GM18499 (cell line): ENCODE results near the gene TSHZ2.
"Not testable (repeated sequence)": the region's sequence is repeated elsewhere in the genome, so short reads cannot be mapped to it uniquely, and the experiment has no call there.

Source experiments
- ATAC-seq: cut with Tn5 transposase; IDR thresholded peaks from one replicate; pipeline ENCODE4 v1.9.1; 2021; ENCODE audit warnings: moderate number of reproducible peaks; ENCODE audit not compliant: insufficient read depth, unreplicated experiment

Gene TSHZ2

GRCh38 chr20:53079828-53080686 lies 107.9 kb downstream of the TSHZ2 start:
- ATAC-seq: no peak

GRCh38 chr20:53080687-53080962 lies 108.5 kb downstream of the TSHZ2 start:
- no peak for ATAC-seq

DNA sequence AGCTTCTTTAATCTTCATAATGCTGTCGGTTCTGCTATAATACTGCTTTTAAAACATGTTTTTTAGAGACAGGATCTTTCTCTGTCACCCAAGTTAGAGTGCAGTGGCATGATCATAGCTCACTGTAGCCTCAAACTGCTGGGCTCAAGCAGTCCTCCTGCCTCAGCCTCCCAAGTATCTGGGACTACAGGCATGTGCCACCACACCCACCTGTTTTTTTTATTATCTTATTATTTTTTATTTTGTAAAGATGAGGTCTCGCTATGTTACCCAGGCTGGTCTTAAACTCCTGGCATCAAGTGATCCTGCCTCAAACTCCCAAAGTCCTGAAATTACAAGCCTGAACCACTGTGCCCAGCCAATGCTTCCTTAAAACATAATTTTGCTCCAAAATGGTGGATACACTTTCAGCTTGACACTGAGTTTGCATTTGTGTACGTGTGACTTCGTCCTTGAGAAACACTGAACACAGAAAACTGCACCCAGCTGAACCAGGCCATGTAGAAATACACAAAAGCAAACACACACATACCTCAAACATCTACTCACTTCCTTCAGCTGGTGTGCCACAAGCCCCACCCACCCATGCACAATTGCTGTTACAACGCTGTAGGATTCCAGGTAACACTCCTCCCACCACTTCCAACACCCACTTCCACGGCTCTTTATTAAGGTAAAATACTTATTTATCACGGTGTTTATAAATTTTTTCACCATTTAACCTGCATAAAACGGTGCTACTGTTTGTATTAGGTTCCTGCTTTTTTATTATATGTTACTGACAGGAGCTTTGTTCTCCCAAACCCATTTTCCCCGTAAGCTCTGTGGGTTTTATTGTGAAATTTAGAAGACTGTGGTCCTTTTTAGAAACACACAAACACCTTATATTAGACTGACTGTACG lies 109.1 kb downstream of the TSHZ2 start:
- ATAC-seq: no peak

- ATAC-seq: no peak
Observed at GRCh38 chr20:53081916-53082863, 110.0 kb downstream of the TSHZ2 start.

- no peak for ATAC-seq
Observed at GRCh38 chr20:53083411-53083810, 111.3 kb downstream of the TSHZ2 start.

- ATAC-seq: no peak
Observed at GRCh38 chr20:53084408-53084997, 112.3 kb downstream of the TSHZ2 start.

- ATAC-seq: no peak
Observed at GRCh38 chr20:53085720-53086119, 113.6 kb downstream of the TSHZ2 start.

DNA sequence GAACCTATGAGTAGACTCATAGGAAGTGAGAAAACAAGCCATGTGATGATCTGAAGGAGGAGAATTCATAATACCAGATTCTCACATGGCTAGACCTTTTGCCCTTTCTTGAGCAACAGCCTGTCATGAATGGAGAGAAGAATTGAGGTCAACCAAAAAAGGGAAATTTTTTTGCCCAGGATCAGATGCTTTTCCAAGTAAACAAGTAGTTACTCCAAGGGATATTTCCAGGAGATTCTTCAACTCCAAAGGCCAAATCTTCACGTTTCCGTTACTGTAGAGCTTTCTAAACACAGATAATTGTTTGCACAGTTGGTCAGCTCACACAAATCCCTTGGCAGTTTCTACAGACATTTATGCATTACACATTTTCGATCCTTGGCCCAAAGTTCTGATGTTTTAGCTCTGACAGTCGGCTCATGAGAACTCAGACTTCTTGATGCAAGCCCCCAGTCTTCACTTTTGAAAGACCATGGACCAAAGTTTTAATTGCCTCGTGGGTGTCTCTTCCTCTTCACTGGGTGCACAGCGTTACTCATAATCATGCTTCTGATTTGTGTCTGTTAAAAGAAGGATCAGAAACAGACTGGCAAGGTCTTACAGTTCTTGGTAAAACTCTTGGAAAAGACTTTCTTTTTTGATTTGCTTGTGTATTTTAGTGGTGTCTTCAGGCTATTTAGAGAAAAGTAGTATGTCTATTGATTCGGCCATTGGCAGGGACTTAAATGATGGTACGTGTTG lies 115.0 kb downstream of the TSHZ2 start:
- no peak for ATAC-seq

DNA sequence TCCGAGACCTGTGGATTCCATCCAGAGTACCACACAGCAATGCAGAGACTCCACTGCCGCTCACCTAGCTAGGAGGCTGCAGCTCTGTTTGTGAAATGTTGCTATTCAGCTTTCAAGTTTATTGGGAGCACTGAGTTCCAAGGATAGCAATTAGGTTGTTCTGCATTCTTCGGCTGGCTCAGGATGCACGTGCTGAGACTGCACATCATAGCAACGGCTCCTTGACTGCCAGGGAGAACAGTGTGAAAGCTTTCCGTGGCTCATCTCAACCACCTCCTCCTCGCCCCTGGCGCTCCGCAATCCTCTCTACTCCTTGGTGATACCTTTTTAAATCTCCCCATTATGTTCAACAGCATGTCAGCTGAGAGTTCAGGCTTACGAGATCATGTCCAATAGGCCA lies 116.6 kb downstream of the TSHZ2 start:
- no peak for ATAC-seq

DNA sequence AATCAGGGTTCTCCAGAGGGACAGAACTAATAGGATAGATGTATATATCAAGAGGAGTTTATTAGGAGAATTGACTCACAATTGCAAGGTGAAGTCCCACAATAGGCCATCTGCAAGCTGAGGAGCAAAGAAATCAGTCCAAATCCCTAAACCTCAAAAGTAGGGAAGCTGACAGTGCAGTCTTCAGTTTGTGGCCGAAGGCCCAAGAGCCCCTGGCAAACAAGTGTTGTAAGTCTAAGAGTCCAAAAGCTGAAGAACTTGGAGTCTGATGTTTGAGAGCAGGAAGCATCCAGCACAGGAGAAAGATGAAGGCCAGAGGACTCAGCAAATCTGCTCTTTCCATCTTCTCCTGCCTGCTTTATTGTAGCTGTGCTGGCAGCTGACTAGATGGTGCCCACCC lies 117.7 kb downstream of the TSHZ2 start:
- ATAC-seq: not testable (repeated sequence)

DNA sequence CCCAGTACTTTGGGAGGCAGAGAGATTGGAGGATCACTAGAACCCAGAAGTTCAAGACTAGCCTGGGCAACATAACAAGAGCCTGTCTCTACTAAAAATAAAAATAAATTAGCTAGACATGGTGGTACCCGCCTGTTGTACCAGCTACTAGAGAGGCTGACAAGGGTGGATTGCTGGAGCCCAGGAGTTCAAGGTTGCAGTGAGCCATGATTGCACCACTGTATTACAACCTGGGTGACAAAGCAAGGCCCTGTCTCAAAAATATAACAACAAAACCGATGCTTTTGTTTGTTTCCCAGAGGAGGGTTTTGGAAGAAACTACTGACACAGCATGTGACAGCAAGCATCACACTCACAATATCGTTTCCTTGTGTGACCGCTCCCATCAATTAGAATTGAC lies 119.6 kb downstream of the TSHZ2 start:
- ATAC-seq: no peak

- ATAC-seq: no peak
Observed at GRCh38 chr20:53092772-53093300, 120.7 kb downstream of the TSHZ2 start.

DNA sequence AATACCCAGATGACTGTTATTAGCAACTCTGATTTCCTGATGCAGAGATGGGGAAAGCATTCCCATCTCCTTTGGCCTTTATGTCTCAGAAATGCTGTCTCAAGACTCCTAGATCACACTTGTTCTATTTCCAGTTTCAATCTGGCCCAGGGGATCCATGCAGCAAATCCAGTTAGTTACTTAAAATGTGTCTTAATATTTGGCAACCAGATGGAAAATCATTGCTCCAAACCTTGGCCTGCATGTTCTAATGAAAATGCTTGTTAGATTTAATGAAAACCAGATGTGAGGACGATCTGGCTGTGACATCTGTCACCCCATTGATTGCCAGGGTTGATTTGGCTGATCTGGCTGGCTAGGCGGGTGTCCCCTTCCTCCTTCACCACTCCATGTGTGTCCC lies 125.2 kb downstream of the TSHZ2 start:
- ATAC-seq: no peak

DNA sequence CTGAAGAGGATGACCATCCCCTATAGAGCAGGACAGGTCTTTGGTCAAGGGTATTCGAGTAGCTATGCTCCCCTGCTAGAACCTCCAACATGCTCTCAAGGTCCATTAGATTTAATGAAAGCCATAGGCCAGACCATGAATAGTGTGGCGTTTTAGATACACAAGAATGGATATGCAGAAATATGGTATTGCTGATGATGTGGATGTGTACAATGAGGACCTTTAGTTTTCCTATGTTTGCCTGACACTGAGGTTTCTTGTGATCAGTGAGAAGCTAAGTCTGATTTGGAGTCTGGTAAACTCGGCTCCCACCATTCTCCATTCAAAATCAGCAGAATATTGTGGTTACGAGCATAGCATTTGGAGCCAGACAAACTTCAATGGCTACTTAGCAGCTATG lies 125.6 kb downstream of the TSHZ2 start:
- ATAC-seq: no peak

DNA sequence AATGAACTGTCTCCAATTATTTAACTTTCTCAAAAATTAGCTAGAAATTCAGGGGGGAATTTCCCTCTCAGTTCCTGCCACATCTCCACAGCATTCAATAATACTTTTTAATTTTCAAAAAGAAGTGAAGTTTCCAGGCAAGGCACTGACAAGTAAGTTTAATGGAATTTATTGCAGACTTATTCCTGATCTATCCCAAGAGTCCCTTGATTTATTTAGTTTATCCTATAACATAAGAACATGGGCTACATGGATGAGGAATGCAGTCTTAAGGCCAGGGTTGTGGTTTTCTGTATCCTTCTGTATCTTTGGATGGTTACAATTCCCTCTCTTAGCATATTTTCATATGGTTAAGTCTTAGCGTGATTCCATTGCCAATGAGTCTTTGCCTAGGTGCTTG lies 126.5 kb downstream of the TSHZ2 start:
- ATAC-seq: no peak

GRCh38 chr20:53099856-53100255 lies 127.7 kb downstream of the TSHZ2 start:
- no peak for ATAC-seq

- no peak for ATAC-seq
Observed at GRCh38 chr20:53100476-53100911, 128.3 kb downstream of the TSHZ2 start.

DNA sequence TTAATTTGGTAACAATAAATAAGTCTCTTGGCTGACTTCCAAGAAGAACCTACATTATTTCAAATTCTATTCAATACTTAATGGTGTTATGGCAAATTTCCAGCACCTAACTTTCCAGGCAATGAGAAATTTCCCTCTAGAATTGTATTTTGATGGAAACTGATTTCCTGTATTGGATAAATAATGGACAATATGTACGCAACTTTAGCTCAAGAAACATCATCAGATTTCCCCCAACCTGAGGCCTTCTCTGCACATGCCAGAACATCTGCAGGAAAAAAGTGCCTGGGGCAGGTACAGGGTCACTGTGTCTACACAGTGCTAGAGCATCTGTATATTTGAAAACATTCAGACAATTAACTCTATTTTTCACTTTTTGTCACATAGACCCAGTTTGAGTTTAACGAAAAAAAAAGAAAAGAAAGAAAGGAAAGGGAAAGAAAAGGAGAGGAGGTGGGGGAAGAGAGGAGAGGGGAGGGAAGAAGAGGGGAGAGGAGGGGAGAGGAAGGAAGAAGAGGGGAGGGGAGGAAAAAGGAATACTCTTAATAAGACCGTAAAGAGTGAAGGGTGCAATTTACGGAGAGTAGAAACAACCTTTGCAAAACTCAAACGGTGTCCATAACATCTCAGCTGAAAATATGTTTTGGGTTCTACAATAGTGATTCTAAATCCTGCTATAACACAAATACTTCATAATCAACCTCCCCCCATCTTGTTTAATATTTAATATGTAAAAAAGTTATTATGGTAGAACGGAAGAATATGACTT lies 130.0 kb downstream of the TSHZ2 start:
- ATAC-seq: no peak
